GM18498 (cell line): ENCODE data around the gene KRT4.

Source experiments
- ATAC-seq: cut with Tn5 transposase; IDR thresholded peaks from one replicate; pipeline ENCODE4 v1.9.1; 2021; ENCODE audit warnings: mild to moderate bottlenecking, moderate library complexity; ENCODE audit not compliant: unreplicated experiment

KRT4 gene

DNA sequence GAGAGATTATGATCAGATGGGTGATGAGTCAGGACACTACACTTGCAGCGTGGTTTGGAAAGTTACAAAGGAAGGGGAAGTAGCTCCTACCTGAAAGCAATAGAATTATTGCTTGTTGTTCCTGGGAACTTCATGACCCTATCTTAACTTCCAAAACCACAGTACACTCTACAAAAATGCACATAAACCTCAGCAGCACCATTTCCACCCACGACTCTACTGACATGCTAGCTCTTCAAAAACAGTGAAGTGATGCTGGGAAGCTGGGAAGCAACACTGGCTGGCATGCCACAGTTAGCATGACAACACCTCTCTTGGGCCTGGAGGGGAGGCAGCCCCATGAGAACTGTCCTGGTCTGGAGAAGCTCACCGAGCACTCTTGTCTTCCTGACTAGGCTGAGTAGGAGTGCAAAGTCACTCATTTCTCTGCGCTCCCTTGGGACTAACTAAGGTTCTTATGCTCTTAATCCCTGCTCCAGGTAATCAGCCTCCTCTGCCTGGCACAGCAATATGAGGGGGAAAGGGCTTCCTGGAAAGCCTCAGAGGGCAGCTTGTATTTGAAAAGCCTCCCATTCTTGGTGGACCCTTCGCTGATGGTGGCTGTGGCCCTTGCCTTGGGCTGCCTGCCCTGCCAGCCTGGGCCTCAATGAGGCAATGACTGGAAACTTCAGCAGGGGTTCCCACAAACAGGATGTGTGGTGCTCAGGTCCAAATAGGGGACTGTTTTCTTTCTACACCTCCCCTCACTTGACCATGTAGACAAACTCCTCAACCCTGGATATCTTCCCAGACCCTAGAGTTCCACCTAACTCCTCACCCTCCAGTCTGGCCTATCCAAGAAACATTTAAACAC lies 19.2 kb downstream of the KRT4 start:
- no peak for ATAC-seq

DNA sequence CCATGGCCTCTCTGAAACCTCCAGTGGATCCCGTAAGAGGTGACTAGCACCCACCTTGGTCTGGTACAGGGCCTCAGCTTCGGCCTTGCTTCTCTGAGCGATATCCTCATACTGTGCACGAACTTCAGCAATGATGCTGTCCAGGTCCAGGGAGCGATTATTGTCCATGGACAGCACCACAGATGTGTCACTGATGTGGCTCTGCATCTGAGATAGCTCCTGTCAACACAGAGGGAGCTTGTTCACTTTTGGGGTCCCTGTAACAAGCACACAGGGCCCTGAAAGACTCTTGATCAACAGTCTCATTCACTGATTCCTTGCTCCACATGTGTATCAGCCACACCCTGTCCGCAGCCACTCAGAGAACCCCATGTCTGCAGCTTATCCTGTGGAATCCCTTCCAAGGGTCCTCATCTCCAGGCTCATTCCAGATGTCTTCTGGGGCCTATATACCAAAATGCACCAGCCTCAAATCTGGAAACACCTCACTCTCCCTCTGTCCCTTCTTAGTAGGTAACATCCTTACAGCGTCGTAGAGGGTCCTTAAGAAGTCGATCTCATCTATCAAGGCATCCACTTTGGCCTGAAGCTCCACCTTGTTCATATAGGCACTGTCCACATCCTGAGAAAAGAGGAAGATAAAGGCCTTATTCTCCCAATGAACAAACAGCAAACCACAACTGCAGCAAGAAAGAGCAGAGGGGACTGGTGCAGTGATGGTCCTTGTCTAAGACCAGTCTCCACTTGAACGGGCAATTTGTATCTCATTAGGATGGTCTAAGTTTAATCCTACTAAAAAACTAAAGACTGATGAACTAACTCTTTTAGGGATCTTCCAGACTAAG lies 21.5 kb downstream of the KRT4 start:
- no peak for ATAC-seq

DNA sequence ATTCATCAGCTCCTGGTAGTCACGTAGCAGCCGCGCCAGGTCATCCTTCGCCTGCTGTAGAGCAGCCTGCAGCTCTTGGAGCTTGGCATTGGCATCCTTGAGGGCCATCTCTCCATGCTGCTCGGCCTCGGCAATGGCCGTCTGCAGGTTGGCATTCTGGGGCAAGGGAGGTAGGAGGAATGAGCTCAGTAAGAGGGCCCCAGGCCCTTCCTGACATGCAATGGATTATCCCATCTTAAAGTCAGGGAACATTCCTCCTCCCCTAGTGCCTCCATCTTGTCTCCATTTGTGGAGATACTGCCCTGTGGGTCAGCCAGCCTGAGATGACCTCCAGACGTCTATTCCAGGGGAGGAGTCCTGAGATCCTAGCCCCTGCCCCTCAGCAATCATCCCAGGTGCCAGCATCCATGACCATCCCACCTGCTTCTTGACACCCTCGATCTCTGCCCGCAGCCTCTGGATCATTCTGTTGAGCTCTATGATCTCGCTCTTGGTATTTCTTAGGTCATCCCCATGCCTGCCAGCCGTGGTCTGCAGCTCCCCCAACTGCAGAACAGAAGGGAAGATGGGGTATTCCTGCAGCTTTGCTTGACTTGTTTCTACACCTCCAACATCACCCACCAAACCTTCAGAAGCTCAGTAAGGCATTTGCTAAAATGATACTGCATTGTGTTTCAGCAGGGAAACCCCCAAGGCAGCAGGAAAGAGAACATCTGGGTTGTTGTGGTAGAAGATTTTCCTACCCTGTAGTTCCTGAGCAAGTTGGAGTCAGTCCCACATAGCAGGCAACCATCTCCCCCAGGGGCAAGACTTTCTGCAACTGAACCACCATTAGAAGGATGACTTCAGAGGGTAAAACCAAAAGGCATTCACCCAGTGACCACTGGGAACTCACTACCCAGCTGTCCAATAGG lies 22.4 kb downstream of the KRT4 start:
- no peak for ATAC-seq

DNA sequence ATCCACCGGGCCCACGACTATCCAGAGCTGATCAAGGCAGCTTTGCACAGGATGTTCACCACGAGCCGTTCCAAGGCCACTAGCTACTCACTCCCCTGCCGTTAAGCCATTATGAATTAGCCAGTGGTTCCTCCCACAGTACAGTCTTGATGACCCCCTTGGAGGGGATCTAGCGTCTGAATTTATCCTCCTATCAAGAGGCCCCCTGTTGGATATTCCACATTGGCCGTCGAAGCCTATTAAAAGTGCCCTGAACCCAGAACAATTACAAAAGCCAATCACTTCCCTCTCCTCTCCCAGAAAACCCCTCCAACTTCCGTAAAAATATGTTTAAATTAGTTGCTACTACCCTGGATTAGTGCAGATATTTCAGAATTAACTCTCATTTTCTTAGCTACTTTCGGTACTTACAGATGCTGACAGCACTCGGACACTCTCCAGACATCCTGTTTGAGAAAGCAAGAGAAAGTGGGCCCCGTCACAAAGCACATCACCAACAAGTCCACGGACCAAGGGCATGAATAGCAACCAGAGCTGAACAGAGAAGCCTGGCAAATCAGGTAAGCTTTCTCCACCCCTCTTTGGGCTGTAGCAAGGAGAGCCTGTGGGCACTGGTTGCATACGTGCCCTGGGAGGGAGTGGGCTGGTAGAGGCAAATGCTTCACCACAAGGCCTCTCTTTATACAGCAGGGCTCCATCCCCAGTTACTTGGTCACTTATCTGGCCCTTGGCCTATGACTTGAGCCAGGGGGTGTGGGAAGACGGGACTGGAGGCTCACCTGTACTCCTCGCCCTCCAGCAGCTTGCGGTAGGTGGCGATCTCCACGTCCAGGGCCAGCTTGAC lies 23.3 kb downstream of the KRT4 start:
- no peak for ATAC-seq

DNA sequence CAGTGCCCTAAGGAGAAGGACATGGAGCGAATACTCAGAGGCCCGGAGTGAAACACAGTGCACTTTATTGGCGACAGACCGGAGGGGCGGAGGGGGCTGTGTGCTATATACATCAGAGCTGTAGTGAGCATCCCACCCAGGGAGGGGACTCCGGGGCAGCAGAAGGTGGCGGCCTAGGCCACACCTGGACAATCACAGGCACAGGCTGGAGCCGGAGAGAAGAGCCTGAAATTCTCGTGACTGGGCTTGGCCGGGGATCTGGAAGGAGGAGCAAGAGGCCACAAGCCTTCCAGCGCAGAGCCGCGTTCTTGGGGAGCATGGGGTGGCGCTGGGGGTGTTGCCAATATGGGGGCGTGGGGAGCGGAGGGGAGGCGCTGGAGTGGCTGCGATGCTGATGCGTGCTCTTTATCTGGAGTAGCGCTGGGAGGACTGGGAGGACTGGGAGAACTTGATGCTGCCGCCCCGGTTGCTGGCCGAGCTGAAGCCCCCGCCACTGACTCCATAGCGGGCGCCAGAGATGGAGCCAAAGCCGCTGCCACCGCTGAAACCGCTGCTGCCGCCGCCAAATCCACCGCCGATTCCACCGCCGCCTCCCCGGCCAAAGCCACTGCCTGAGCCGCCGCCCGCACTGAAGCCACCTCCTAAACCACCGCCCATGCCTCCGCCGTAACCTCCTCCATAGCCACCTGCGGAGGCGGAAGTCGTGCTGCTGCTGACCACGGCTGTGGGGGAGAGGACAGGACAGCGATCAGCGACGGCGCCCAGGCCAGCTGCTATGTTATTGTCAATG lies 24.1 kb downstream of the KRT4 start:
- no peak for ATAC-seq

DNA sequence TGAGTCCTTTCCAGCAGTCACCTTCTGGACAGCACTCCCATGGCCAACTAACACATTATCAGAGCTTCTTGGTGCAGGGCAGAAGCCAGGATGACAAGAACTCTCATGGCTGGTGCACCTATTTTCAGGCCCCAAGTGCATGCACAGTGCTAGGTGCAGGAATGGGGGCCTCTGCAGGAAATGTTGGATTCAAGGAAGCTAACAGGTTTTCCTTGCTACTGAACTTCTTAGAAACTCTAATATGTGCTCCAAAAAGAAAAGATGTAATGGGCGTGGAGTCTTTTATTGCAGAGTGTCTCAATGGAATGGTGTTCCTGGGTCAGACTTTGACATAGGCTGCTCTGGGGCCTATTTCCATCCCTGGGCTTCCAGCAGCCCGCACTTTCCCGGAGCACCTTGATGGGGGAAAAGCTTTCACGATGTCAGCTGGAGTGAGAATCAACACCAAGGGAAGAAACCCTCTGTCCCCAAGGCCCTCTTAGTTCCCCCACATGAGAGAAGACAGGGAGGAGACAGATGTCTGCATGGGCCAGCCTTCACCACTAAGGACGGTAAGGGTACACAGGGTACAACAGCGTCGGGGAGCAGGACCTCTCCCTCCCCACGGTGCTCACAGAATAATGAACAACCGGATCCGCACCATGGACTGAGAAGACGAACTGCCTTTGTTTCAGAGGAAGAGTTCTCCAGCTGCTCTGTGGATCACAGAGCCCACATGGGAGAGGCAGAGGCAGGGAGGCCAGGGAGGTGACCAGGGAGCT lies 24.9 kb downstream of the KRT4 start:
- no peak for ATAC-seq

DNA sequence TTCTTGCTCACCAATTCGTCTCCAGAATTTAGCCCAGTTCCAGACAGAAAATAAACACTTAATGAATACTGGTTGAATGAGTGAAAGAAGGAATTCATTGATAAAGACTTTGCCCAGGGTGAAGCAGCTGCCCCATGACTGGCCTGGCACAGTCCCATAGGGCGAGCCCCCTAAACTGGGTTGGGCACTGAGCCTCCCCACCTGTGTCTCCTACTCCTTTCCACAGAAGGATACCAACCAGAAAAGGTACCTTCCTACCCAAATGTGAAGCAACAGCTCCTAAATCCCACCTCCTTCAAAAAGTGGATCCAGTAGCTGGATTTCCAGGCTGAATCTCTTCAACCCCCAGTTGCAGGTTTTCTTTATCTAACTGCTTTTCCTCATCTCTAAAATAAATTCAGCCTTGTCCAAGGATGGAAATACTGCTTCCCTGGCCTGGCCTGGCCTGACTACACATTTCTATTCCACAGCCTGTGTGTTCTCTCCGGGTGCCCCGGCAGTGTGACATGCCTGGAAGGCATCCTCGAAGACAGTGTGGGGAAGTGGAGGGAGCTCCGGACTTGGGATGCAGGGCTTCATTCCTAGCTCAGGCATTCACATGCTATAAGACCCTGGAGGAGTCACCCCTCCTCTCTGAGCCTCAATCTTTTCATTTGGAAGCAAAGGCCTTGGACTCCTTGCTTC lies 25.6 kb downstream of the KRT4 start:
- ATAC-seq: no peak

DNA sequence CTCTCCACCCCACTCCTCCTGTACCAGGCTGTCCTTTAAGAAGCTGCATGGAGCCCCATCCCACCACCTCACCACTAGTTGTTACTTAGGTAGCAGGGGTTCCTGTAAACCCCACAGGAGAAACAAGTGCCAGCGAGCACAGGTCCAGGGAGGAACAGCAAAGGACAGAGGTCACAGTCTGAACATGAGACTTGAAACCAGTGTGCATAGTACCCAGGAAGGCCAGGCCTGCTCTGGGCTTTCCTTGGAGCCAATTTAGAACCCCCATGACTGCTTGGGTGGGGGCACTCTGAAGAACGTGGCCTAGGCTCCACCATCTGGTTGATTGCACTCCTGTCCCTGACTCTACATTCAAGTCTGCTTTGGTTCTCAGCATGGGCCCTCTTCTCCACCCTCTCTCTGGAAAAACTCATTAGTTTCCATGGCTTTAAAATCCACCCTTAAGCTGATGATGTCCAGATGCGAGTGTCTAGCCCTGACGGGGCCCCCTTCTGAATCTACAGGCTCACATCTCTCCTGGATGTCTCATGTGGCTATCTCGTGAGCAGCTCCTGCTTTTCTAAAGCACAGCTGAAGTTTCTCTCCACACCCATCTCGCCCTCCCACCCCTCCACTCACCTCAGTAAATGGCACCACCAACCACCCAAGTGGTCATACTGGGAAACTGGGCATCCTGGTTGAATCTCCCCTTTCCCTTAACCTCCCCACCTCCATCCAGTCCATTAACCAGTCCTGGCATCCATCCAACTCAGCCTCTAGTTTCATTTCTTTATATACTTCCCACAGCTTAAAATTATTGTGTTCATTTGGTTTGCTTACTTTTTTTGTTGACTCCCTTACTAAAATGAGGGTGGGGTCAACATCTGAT lies 26.4 kb downstream of the KRT4 start:
- no peak for ATAC-seq

DNA sequence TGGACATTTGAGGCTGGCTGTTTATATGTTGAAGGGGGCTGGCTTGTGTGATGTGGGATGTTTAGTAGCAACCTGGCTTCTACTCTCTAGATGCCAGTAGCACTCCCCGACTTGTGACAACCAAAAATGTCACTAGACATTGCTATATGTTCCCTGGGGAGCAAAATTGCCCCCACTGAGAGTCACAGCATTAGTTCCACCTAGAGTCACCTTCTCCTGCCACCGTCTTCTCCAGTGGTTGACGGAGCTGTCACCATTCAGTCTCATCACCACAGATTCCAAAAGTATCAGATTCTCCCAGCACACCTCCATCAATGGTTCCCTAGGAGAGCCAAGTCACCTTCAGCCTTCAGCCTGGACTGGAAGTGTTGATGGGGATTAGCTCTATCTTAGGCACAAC lies 29.0 kb downstream of the KRT4 start:
- ATAC-seq: no peak

DNA sequence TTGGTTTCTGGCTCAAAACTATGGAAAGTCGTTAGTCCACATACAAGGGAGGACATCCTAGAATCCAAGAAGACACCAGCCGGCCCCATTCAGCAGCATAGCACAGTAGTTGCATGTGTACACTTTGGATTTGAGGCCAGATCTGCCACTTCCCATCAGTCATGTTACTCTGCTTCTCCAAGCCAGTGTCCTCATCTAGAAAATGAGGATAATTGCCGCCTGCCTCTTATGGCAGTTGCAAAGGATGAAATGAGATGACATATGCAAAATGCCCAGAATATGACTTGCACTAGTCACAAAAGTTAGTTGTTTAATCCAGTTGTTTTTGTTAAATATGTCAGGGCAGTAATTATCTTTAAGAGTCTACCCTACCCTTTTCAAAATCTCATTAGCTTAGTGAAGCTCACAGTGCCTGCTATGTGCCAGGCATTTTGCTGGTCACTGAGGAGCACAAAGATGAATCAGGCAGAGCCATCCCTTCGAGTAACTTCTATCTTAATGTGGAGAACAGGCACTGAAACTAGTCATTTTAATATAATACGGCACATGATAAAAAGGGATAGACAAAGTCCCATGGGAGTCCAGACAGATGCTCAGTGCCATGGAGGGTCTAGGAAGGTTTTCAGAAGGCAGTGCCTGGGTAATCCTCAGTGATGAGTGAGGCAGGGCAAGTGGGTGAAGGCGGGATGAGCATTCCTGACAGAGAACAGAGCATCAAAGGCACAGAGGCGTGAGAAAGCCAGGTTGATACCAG lies 30.2 kb downstream of the KRT4 start:
- ATAC-seq: no peak

DNA sequence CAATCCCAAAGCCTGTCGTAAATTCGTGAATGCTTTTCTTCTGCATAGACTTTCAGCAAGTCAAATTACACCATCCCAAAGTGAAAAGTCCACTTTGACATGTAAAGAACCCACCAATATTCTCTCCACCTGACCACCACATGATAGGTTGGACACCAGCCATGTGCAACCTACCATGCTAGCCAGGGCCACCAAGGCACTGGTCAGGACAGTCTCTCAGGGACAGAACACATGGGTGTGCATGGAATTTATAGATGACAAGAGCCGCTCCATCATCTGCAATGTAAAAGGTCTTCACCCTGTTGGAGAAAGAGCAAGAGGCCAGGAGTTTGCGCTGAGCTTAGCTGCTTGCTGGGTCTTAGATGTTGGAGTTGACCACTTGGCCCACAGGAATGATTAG lies 31.4 kb downstream of the KRT4 start:
- no peak for ATAC-seq

DNA sequence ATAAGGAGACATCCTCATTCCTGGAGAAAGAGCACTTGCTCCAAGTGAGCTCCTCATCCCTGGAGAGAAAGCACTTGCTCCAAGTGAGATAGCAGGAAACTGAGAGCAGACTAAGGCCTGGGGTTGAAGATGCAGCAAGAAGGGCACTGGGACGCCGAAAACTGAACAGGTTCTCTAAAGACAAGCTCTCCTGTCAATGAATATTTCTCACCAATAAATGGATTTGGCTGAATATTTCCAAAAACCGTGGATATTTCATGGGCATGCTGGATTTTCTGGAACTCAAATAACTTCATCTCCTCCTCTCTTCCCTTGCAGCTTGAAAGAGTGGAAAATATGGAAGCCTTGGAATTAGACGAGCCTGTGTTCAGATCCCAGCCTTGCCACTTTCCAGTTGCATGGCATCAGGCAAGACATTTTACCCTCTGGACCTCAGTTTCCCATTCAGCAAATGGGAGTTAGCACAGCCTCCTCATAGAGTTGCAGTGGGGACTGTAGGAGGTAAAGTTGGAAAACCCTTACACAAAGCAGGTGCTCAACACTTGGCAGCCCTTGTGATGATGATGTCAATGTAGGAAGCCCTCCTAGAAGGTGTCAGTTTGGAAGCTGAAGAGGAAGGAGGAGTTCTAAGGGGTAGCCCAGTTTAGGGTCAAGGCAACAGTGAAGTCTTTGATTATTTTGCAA lies 32.4 kb downstream of the KRT4 start:
- ATAC-seq: no peak

DNA sequence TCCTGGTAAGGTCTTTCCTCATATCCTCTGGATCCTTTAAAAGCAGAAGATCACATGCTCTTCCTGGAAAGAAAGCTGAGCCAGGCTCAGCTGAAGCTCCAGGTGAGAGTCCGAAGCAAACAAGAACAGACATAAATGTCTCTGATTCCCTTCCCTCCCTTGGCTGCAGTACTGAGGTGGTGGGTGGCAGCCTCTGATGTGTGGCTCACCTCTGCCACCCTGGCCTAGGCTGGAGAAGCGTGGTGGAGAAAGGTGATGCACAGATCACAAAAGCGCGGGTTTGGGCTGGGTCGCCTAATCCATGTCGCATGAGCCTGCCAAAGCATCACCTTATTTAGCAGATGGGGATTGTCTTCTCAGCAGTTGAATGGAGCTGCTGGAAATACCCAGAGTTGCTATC lies 34.0 kb downstream of the KRT4 start:
- no peak for ATAC-seq

DNA sequence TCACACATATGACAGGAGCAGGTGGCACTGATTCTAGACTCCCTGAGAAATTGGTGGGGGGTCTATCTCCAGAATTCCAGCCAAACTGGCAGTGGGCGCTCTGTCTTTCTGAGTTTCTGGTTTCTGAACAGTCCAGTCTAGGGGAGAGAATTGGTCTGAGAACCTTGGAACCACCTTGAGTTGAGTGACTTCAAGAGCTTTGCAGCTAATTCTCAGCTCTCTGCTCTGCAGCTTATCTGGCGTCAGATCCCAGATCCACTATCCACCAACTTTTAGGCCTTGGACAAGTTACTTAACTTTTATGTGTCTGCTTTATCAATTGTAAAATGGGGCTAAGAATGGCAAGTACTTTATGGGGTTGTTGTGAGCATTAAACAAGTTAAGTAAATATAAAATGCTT lies 35.1 kb downstream of the KRT4 start:
- ATAC-seq: no peak

DNA sequence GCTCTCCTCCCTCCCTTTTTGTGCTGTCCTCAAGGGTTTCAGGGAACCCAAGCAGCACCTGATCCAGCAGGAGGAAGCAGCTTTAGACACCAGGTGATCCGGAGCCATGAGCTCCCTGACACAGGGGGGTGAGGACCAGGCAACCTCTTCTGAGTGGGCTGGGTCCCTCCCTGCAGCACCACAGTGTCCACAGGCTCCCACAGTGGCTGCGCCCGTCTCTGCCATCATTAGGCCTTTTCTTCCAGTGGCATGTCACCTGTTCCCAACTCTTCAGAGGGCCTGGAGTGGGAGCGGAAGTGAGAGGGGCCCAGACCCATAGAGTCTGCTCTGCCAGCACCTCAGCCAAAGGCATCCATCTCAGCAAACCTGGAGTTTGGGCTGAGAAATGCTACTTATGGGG lies 36.4 kb downstream of the KRT4 start:
- ATAC-seq: no peak

DNA sequence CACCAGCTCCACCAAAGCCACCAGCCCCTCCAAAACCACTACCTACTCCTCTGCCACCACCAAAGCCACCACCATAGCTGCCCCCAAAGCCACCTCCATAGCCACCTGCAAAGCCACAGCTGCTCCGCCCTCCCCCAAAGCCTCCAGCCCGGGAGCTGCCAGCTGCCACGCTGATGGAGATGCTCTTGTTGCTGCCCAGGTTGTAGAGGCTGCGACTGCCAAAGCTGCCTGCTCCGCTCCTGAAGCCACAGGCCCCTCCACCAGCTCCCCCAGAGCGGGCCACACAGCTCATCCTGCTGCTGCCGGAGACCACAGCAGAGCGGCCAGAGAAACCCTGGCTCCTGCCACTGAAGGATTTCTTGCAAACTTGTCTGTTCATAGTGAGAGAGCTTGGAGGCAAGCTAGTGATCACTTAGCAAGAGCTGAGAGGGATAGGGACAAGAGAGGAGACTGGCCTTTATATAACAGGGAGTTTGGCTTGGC lies 37.0 kb downstream of the KRT4 start, which contains the start of gene KRT76:
TSS of gene KRT76 (minus strand) at position 433 of the 483 bp plus-strand sequence. CDS start at position 379, 54 bp downstream.
- ATAC-seq: no peak
